WTC11 (cell line): ENCODE measurements around the gene ROBO2. TPM values are rescaled to one million over a fixed set of nuclear protein-coding genes. Genes with fewer than 3 reads are reported as not detected.
"Not testable (repeated sequence)": the region's sequence is repeated elsewhere in the genome, so short reads cannot be mapped to it uniquely, and the experiment has no call there.

Experiments used
- ATAC-seq: fragments of 200-7000 bp; cut with Tn5 transposase; 2 replicates; pipeline ENCODE4 v1.10.0; 2021; ENCODE audit warnings: mild to moderate bottlenecking, moderate library complexity
- CTCF ChIA-PET: fragments of 300-600 bp; sonication (Branson Sonifier 250); formaldehyde crosslinking; loops from one replicate; lab custom pipeline; 2021; ENCODE audit warnings: antibody characterized with exemption; lab: Charles Lee
- POLR2A ChIA-PET: fragments of 350-600 bp; sonication (Branson Sonifier 250); formaldehyde crosslinking; loops from one replicate; lab custom pipeline; 2021; ENCODE audit warnings: antibody characterized with exemption; lab: Charles Lee
- DNase-seq: peaks from one replicate; pipeline ENCODE4 v3.0.0; 2021; ENCODE audit warnings: low spot score
- H3K27ac Mint-ChIP-seq: 2 replicates; pipeline ENCODE4 v1.8.0; 2021; ENCODE audit warnings: mixed read lengths
- H3K27me3 Mint-ChIP-seq: 2 replicates; pipeline ENCODE4 v1.8.0; 2021; ENCODE audit warnings: low read depth, mild to moderate bottlenecking, moderate library complexity, mixed read lengths
- H3K36me3 Mint-ChIP-seq: 2 replicates; pipeline ENCODE4 v1.8.0; 2021; ENCODE audit warnings: mixed read lengths
- H3K4me1 Mint-ChIP-seq: 2 replicates; pipeline ENCODE4 v1.8.0; 2022; ENCODE audit warnings: mixed read lengths
- H3K4me3 Mint-ChIP-seq: 2 replicates; pipeline ENCODE4 v1.8.0; 2021; ENCODE audit warnings: mild to moderate bottlenecking, moderate library complexity, mixed read lengths
- H3K9me3 Mint-ChIP-seq: 2 replicates; pipeline ENCODE4 v1.8.0; 2021; ENCODE audit warnings: mixed read lengths
- ATF2 ChIP-seq: sonication (generic); formaldehyde crosslinking; IDR thresholded peaks from 2 replicates; pipeline ENCODE4 v1.8.1; 2022; ENCODE audit warnings: low read depth, missing genetic modification reagents, borderline replicate concordance
- ESRRA ChIP-seq: sonication (generic); formaldehyde crosslinking; IDR thresholded peaks from 2 replicates; pipeline ENCODE4 v1.8.1; 2022; ENCODE audit warnings: mild to moderate bottlenecking, missing genetic modification reagents, borderline replicate concordance
- ETV6 ChIP-seq: sonication (generic); formaldehyde crosslinking; IDR thresholded peaks from 2 replicates; pipeline ENCODE4 v1.8.1; 2022; ENCODE audit warnings: mild to moderate bottlenecking, missing genetic modification reagents
- HMGA2 ChIP-seq: fragments of 250-450 bp; sonication (Bioruptor Pico); IDR thresholded peaks from 2 replicates; pipeline ENCODE4 v1.4.0; 2021; ENCODE audit warnings: mild to moderate bottlenecking, moderate library complexity
- JAZF1 ChIP-seq: fragments of 250-450 bp; sonication (Bioruptor Pico); IDR thresholded peaks from 2 replicates; pipeline ENCODE4 v1.9.0; 2021; ENCODE audit warnings: moderate library complexity, mild to moderate bottlenecking, inconsistent platforms
- JUN ChIP-seq: sonication (generic); formaldehyde crosslinking; IDR thresholded peaks from 2 replicates; pipeline ENCODE4 v1.8.0; 2023; ENCODE audit warnings: mild to moderate bottlenecking, missing genetic modification reagents
- NFYB ChIP-seq: sonication (generic); formaldehyde crosslinking; conservative IDR thresholded peaks from 2 replicates; pipeline ENCODE4 v1.8.0; 2022; ENCODE audit warnings: low read depth, missing genetic modification reagents
- NR2C2 ChIP-seq: sonication (generic); formaldehyde crosslinking; IDR thresholded peaks from 2 replicates; pipeline ENCODE4 v1.8.0; 2022; ENCODE audit warnings: mild to moderate bottlenecking, missing genetic modification reagents
- PRRX2 ChIP-seq: fragments of 250-450 bp; sonication (Bioruptor Pico); IDR thresholded peaks from 2 replicates; pipeline ENCODE4 v1.8.0; 2021; ENCODE audit warnings: mild to moderate bottlenecking
- TP53 ChIP-seq: sonication (generic); formaldehyde crosslinking; IDR thresholded peaks from 2 replicates; pipeline ENCODE4 v1.8.1; 2023; ENCODE audit warnings: mild to moderate bottlenecking, missing genetic modification reagents
- ZNF532 ChIP-seq: fragments of 250-450 bp; sonication (Bioruptor Pico); IDR thresholded peaks from 2 replicates; pipeline ENCODE4 v1.9.0; 2021; ENCODE audit warnings: mild to moderate bottlenecking, borderline replicate concordance
- total RNA-seq: library from RNA; stranded (reverse); gene quantifications from 3 replicates; pipeline ENCODE4 v1.2.3, GENCODE V29; 2021
- TF ChIP-seq, protein P1 (sequence below): sonication (generic); formaldehyde crosslinking; conservative IDR thresholded peaks from 2 replicates; pipeline ENCODE4 v1.8.1; 2023; ENCODE audit warnings: mild to moderate bottlenecking, low read depth, missing genetic modification reagents, moderate library complexity
- TF ChIP-seq, protein P2 (sequence below): sonication (generic); formaldehyde crosslinking; IDR thresholded peaks from 2 replicates; pipeline ENCODE4 v1.8.0; 2022; ENCODE audit warnings: mild to moderate bottlenecking, missing genetic modification reagents
- TF ChIP-seq, protein P3 (sequence below): sonication (generic); formaldehyde crosslinking; IDR thresholded peaks from 2 replicates; pipeline ENCODE4 v1.8.1; 2022; ENCODE audit warnings: low read depth, mild to moderate bottlenecking, moderate library complexity, missing genetic modification reagents, borderline replicate concordance
- TF ChIP-seq, protein P4 (sequence below): fragments of 250-450 bp; sonication (Bioruptor Pico); IDR thresholded peaks from 2 replicates; pipeline ENCODE4 v2.1.2; 2022; ENCODE audit warnings: mild to moderate bottlenecking, moderate library complexity

Gene ROBO2
- total RNA-seq, 1 experiment from 2014 or later = 11.7 TPM

DNA sequence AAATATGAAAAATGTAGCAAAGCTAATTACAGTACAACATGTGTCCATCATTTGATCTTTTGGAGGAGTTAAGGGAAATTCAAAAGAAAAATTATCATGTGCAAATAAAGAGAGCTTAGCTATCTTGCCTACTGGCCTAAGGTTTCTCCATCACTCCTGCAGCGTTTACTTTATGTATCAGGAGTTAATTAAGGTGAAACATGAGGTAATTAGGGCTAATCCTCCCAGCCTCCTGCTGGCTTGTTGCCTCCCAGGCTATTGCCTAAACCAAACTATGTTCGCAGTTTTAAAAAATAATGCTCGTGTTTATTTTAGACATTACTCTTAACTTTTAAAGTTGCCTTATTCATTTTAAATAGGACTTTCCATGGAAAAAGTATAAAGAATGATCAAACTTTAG is 367.5 kb downstream of the ROBO2 start (continued):
- TF ChIP-seq, protein P1, sequence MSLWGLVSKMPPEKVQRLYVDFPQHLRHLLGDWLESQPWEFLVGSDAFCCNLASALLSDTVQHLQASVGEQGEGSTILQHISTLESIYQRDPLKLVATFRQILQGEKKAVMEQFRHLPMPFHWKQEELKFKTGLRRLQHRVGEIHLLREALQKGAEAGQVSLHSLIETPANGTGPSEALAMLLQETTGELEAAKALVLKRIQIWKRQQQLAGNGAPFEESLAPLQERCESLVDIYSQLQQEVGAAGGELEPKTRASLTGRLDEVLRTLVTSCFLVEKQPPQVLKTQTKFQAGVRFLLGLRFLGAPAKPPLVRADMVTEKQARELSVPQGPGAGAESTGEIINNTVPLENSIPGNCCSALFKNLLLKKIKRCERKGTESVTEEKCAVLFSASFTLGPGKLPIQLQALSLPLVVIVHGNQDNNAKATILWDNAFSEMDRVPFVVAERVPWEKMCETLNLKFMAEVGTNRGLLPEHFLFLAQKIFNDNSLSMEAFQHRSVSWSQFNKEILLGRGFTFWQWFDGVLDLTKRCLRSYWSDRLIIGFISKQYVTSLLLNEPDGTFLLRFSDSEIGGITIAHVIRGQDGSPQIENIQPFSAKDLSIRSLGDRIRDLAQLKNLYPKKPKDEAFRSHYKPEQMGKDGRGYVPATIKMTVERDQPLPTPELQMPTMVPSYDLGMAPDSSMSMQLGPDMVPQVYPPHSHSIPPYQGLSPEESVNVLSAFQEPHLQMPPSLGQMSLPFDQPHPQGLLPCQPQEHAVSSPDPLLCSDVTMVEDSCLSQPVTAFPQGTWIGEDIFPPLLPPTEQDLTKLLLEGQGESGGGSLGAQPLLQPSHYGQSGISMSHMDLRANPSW = no peak
- no peak for TF ChIP-seq ETV6 (CRISPR knock-in tag)
- no peak for TF ChIP-seq ATF2
- TF ChIP-seq, protein P2, sequence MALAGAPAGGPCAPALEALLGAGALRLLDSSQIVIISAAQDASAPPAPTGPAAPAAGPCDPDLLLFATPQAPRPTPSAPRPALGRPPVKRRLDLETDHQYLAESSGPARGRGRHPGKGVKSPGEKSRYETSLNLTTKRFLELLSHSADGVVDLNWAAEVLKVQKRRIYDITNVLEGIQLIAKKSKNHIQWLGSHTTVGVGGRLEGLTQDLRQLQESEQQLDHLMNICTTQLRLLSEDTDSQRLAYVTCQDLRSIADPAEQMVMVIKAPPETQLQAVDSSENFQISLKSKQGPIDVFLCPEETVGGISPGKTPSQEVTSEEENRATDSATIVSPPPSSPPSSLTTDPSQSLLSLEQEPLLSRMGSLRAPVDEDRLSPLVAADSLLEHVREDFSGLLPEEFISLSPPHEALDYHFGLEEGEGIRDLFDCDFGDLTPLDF (CRISPR knock-in tag) = no peak

DNA sequence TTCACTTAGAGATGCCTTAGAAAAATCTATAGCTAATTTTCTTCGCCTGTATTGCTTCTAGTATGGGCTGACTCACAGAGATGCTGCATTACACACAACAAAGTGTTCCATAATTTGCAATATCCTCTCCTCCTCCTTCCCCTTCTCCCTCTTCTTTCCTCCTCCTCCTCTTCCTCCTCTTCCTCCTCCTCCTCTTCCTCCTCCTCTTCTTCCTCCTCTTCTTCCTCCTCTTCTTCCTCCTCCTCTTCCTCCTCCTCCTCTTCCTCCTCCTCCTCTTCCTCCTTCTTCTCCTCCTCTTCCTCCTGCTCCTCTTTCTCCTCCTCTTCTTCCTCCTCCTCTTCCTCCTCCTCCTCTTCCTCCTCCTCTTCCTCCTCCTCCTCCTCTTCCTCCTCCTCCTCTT is 370.4 kb downstream of the ROBO2 start:
- ATAC-seq, CTCF ChIA-PET, H3K9me3 Mint-ChIP-seq, POLR2A ChIA-PET, H3K27me3 Mint-ChIP-seq, H3K4me3 Mint-ChIP-seq, DNase-seq, H3K27ac Mint-ChIP-seq, H3K36me3 Mint-ChIP-seq: not testable (repeated sequence)
- H3K4me1 Mint-ChIP-seq = peaks cover 10% of the 10 kb centered on the region

GRCh38 chr3:77411334-77411733 is 371.4 kb downstream of the ROBO2 start:
- ATAC-seq = no peak
- TF ChIP-seq, protein P3, sequence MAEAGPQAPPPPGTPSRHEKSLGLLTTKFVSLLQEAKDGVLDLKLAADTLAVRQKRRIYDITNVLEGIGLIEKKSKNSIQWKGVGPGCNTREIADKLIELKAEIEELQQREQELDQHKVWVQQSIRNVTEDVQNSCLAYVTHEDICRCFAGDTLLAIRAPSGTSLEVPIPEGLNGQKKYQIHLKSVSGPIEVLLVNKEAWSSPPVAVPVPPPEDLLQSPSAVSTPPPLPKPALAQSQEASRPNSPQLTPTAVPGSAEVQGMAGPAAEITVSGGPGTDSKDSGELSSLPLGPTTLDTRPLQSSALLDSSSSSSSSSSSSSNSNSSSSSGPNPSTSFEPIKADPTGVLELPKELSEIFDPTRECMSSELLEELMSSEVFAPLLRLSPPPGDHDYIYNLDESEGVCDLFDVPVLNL (CRISPR knock-in tag) = no peak
- TF ChIP-seq HMGA2 (CRISPR knock-in tag) (no peak), ZNF532 (no peak), NFYB (CRISPR knock-in tag) (no peak), PRRX2 (CRISPR knock-in tag) (no peak)

DNA sequence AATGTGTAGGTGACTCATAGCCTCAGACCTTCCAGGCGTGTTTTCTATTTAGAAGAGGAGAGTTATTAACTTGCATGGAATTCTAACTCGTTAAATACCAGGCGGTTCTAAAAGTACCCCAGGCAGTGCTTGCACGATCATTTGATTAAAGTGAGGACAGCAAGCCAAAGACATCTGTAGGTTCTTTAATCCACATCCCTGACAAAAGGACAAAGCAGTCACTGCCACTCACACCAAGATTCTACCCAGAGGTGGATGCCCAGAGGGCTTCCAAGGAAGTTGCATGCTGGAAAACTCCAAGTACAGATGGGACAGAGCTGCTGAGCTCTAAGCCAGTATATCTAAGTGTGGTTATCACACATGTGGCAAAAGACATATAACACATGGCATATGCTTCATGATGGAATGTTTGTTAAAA is 372.1 kb downstream of the ROBO2 start:
- H3K4me3 Mint-ChIP-seq = no peak overlapping the region
- ChIA-PET CTCF (no interaction called here), POLR2A (no interaction called here)
- no peak overlapping the region for H3K27ac Mint-ChIP-seq
- ATAC-seq (peak; percentile 41; the same call in 1 of the 2 replicates), DNase-seq (no peak)
- peaks cover 3% of the 10 kb centered on the region; the same call in 1 of the 2 replicates for H3K27me3 Mint-ChIP-seq
- H3K36me3 Mint-ChIP-seq = no peaks in the 10 kb centered on the region
- peaks cover 5% of the 10 kb centered on the region; the same call in 1 of the 2 replicates for H3K9me3 Mint-ChIP-seq
- peaks cover 10% of the 10 kb centered on the region for H3K4me1 Mint-ChIP-seq
- no peak for TF ChIP-seq JAZF1 (CRISPR knock-in tag)
- TF ChIP-seq JUN (CRISPR knock-in tag) = no peak
- no peak for TF ChIP-seq ESRRA (CRISPR knock-in tag)
- no peak for TF ChIP-seq TP53
- TF ChIP-seq, protein P4, sequence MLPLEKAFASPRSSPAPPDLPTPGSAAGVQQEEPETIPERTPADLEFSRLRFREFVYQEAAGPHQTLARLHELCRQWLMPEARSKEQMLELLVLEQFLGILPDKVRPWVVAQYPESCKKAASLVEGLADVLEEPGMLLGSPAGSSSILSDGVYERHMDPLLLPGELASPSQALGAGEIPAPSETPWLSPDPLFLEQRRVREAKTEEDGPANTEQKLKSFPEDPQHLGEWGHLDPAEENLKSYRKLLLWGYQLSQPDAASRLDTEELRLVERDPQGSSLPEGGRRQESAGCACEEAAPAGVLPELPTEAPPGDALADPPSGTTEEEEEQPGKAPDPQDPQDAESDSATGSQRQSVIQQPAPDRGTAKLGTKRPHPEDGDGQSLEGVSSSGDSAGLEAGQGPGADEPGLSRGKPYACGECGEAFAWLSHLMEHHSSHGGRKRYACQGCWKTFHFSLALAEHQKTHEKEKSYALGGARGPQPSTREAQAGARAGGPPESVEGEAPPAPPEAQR = no peak
- no peak for TF ChIP-seq ATF2
- no peak for TF ChIP-seq NR2C2 (CRISPR knock-in tag)

More at GRCh38 chr3:77411334-77411733, 371.4 kb downstream of the ROBO2 start:
- no peak for DNase-seq
- no peak overlapping the region for H3K27ac Mint-ChIP-seq
- POLR2A ChIA-PET = no interaction called here
- H3K9me3 Mint-ChIP-seq = peaks cover 5% of the 10 kb centered on the region; the same call in 1 of the 2 replicates
- H3K4me1 Mint-ChIP-seq = peaks cover 10% of the 10 kb centered on the region
- H3K36me3 Mint-ChIP-seq = no peaks in the 10 kb centered on the region
- CTCF ChIA-PET = no interaction called here
- peaks cover 3% of the 10 kb centered on the region; the same call in 1 of the 2 replicates for H3K27me3 Mint-ChIP-seq
- no peak overlapping the region for H3K4me3 Mint-ChIP-seq
